Smooth muscle cell (in vitro differentiated cells): Measurements from ENCODE around the gene PRKAR2A. TPM values are rescaled to one million over a fixed set of nuclear protein-coding genes. Genes with fewer than 3 reads are reported as not detected.
A peak's percentile ranks its signal among the peaks of the same experiment; 100 is the strongest.

Source experiments
- DNase-seq: peaks from one replicate; lab custom pipeline; 2025; ENCODE audit not compliant: unreplicated experiment; lab: John Stamatoyannopoulos, UW
- H2AFZ ChIP-seq: fragments of 200-600 bp; sonication (generic); 2 replicates; pipeline ENCODE4 v1.6.0; 2016; ENCODE audit warnings: antibody characterized with exemption, low read depth, mild to moderate bottlenecking
- H3F3A ChIP-seq: fragments of 200-600 bp; sonication (generic); 2 replicates; pipeline ENCODE4 v1.6.0; 2017; ENCODE audit warnings: antibody characterized with exemption, low read depth
- H3K27ac ChIP-seq: fragments of 200-600 bp; sonication (generic); 2 replicates; pipeline ENCODE4 v1.5.1; 2016; ENCODE audit warnings: low read depth, mild to moderate bottlenecking
- H3K27me3 ChIP-seq: fragments of 200-600 bp; sonication (generic); 2 replicates; pipeline ENCODE4 v1.6.1; 2016; ENCODE audit warnings: low read depth, mild to moderate bottlenecking
- H3K36me3 ChIP-seq: fragments of 200-600 bp; sonication (generic); 2 replicates; pipeline ENCODE4 v1.5.1; 2016; ENCODE audit warnings: low read depth
- H3K4me1 ChIP-seq: fragments of 200-600 bp; sonication (generic); 2 replicates; pipeline ENCODE4 v1.5.1; 2016; ENCODE audit warnings: low read depth
- H3K4me2 ChIP-seq: fragments of 200-600 bp; sonication (generic); 2 replicates; pipeline ENCODE4 v1.6.0; 2016; ENCODE audit warnings: mild to moderate bottlenecking
- H3K4me3 ChIP-seq: fragments of 200-600 bp; sonication (generic); 2 replicates; pipeline ENCODE4 v1.5.1; 2016; ENCODE audit warnings: mild to moderate bottlenecking
- H3K79me2 ChIP-seq: fragments of 200-600 bp; sonication (generic); 2 replicates; pipeline ENCODE4 v1.6.0; 2016; ENCODE audit warnings: low read depth, mild to moderate bottlenecking
- H3K9ac ChIP-seq: fragments of 200-600 bp; sonication (generic); 2 replicates; pipeline ENCODE4 v1.6.0; 2016; ENCODE audit warnings: low read depth
- H3K9me3 ChIP-seq: fragments of 200-600 bp; sonication (generic); replicated peaks from 2 replicates; pipeline ENCODE4 v1.5.1; 2016; ENCODE audit warnings: low read depth
- H4K20me1 ChIP-seq: fragments of 200-600 bp; sonication (generic); 2 replicates; pipeline ENCODE4 v1.6.0; 2016; ENCODE audit warnings: low read depth
- WGBS: methylation state at CpG from one replicate; pipeline ENCODE4 v1.1.7; 2016; ENCODE audit warnings: low lambda C conversion rate; 5-methylcytosine and 5-hydroxymethylcytosine counted together
- polyA plus RNA-seq: library from polyadenylated mRNA; unstranded; fragments of >200 nt; fragmentation: Nextera tagmentation; extraction: Ambion mirVana; gene quantifications from 2 replicates; pipeline ENCODE4 v1.2.1, GENCODE V29; 2016
- total RNA-seq: library from RNA; depleted of rRNA; stranded (reverse); fragments of >200 nt; gene quantifications from 2 replicates; pipeline ENCODE4 v1.2.3, GENCODE V29; 2014
- TF ChIP-seq, protein P1 (sequence below): fragments of 200-600 bp; sonication (generic); IDR thresholded peaks from 2 replicates; pipeline ENCODE4 v1.5.1; 2017; ENCODE audit warnings: borderline replicate concordance, mild to moderate bottlenecking, antibody characterized with exemption; ENCODE audit not compliant: insufficient read depth, poor library complexity, severe bottlenecking

The PRKAR2A gene
- total and polyA plus RNA-seq, 2 experiments from 2014 or later, result 13.5 to 36.7 TPM

DNA sequence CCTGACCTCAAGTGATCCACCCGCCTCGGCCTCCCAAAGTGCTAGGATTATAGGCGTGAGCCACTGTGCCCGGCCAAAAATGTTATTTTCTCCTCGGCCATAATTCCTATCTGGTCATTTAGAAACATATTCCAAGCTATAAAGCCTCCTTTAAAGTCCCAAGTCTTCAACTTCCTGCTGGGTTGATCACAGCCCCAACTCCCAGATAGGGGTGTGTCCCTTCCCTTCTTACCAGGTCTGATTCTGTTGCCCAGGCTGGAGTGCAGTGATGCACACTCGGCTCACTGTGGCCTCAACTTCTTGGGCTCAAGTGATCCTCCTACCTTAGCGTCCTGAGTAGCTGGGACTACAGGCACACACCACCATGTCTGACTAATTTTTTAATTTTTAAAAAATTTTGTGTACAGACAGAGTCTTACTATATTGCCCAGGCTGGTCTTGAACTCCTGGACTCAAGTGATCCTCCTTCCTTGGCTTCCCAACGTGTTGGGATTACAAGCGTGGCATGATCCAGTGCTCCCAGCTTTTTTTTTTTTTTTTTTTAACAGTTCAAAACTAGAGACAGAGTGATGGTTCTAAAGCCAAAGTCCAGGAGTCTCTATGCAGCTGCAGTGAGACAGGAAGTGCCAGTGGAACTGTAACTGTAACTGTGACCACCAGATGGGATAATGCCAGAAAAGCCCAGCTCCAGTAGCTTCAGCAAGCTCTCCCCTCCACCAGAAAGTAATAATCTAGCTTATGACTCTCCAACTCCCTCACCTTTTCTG lies 8.2 kb upstream of the PRKAR2A start:
- Histone ChIP-seq H3K4me3 (no peak overlapping the region), H3K36me3 (no peaks in the 10 kb centered on the region), H4K20me1 (no peaks in the 10 kb centered on the region), H3K27ac (no peak overlapping the region), H2AFZ (no peak overlapping the region), H3K9me3 (no peaks in the 10 kb centered on the region), H3F3A (no peaks in the 10 kb centered on the region), H3K4me2 (no peak overlapping the region), H3K9ac (no peak overlapping the region), H3K79me2 (no peaks in the 10 kb centered on the region), H3K4me1 (peaks cover 6% of the 10 kb centered on the region), H3K27me3 (no peaks in the 10 kb centered on the region)
- WGBS, result 92% methylated on average over 9 of the region's 9 CpGs
- DNase-seq, result no peak
- TF ChIP-seq, protein P1, sequence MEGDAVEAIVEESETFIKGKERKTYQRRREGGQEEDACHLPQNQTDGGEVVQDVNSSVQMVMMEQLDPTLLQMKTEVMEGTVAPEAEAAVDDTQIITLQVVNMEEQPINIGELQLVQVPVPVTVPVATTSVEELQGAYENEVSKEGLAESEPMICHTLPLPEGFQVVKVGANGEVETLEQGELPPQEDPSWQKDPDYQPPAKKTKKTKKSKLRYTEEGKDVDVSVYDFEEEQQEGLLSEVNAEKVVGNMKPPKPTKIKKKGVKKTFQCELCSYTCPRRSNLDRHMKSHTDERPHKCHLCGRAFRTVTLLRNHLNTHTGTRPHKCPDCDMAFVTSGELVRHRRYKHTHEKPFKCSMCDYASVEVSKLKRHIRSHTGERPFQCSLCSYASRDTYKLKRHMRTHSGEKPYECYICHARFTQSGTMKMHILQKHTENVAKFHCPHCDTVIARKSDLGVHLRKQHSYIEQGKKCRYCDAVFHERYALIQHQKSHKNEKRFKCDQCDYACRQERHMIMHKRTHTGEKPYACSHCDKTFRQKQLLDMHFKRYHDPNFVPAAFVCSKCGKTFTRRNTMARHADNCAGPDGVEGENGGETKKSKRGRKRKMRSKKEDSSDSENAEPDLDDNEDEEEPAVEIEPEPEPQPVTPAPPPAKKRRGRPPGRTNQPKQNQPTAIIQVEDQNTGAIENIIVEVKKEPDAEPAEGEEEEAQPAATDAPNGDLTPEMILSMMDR, result no peak

DNA sequence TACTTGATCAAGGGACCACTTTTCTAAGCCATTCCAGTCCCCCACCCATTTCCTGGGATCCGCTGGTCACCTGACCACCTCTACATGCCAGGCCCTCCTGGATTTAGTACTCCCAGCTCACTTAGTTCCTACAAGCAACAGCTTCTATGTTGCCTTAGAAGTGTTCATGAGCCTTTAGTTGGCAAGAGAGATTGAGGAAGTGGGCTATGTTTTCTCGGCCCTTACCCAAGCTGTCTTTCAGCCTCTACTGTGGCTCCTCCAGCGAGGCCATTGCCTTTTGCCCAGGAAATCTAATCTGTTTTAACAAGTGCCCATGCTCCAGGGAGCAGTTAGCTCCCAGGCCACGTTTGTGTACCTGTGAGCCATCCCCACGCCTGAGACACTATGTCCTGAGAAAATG lies 4.5 kb upstream of the PRKAR2A start:
- Histone ChIP-seq H2AFZ (no peak overlapping the region), H3K79me2 (no peaks in the 10 kb centered on the region), H3K4me2 (no peak overlapping the region), H3K27me3 (no peaks in the 10 kb centered on the region), H3K4me1 (peaks cover 11% of the 10 kb centered on the region), H3K4me3 (no peak overlapping the region), H3K9me3 (no peaks in the 10 kb centered on the region), H3K9ac (no peak overlapping the region), H3K36me3 (no peaks in the 10 kb centered on the region), H4K20me1 (no peaks in the 10 kb centered on the region), H3K27ac (no peak overlapping the region), H3F3A (peaks cover 5% of the 10 kb centered on the region)
- TF ChIP-seq, protein P1, result no peak
- DNase-seq, result no peak
- 94% methylated on average over 5 of the region's 5 CpGs for WGBS

DNA sequence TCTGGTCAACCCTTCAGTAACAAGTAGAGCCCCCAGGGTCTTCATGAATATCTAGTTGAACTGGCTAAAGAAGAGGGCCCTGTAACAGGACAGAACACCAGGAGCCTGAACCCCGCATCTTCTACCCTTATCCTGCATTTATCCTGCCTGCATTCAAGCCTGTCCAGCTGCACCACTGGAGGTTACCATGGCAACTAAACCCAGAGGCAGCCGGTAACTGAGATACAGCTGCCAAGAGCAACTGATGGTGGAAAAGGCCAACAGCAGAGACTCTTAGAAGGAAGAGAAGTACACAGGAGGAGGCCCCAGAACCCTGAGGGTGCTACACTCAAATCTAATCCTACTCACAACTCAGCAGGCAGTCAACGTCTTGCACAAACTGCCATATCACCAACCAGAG lies 3.7 kb upstream of the PRKAR2A start:
- Histone ChIP-seq H3K4me3 (no peak overlapping the region), H3K79me2 (peaks cover 2% of the 10 kb centered on the region), H3K9me3 (no peaks in the 10 kb centered on the region), H3K9ac (no peak overlapping the region), H2AFZ (no peak overlapping the region), H3F3A (peaks cover 5% of the 10 kb centered on the region), H3K36me3 (no peaks in the 10 kb centered on the region), H3K27me3 (no peaks in the 10 kb centered on the region), H3K4me1 (peaks cover 11% of the 10 kb centered on the region), H3K4me2 (no peak overlapping the region), H4K20me1 (peaks cover 4% of the 10 kb centered on the region), H3K27ac (no peak overlapping the region)
- no peak for DNase-seq
- 62% methylated on average over 3 of the region's 3 CpGs for WGBS
- TF ChIP-seq, protein P1, result no peak

DNA sequence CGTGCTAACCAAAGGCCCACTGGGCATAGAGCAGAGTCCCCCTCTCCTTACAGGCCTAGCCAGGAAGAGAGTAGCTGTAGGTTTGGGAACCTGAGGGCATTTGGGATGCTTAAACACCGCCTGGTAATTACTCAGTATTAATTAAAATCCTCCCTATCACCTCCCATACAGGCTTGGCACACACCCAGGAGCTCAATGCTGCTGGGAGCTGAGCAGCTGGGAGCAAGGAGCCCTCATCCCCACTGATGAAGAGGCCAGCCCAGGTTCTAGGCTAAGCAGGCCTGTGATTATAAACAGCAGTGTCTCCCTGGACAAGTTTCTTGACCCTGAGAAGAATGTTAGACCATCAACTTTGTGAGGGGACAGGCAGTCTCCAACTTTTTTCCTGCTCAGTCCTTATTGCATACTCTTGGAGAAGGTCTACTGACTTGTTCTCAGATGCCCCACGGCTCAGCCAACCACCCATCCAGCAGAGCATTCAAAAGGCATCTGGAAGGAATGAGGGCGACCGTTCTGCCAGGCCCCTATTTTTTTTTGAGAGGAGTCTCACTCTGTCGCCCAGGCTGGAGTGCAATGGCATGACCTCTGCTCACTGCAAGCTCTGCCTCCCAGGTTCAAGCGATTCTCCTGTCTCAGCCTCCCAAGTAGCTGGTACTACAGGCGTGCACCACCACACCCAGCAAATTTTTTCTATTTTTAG lies 1.3 kb upstream of the PRKAR2A start:
- H3K4me3 ChIP-seq, result no peak overlapping the region
- H3K9me3 ChIP-seq, result no peaks in the 10 kb centered on the region
- no peaks in the 10 kb centered on the region for H3K27me3 ChIP-seq
- H3K4me1 ChIP-seq, result peaks cover 11% of the 10 kb centered on the region
- no peak overlapping the region for H3K9ac ChIP-seq
- H4K20me1 ChIP-seq, result peaks cover 12% of the 10 kb centered on the region
- peak overlapping the region; percentile 70 for H3K27ac ChIP-seq
- no peak for DNase-seq
- peaks cover 5% of the 10 kb centered on the region for H3F3A ChIP-seq
- no peaks in the 10 kb centered on the region for H3K36me3 ChIP-seq
- H3K79me2 ChIP-seq, result peaks cover 18% of the 10 kb centered on the region
- H2AFZ ChIP-seq, result no peak overlapping the region
- WGBS, result 98% methylated on average over 8 of the region's 8 CpGs
- TF ChIP-seq, protein P1, result no peak
- H3K4me2 ChIP-seq, result no peak overlapping the region
